HL-60 (cell line): ENCODE results near the gene DEDD.

Experiments used
- CTCF ChIP-seq: IDR thresholded peaks from one replicate; pipeline ENCODE4 v1.5.1; 2011; ENCODE audit warnings: low read length, control low read depth, inconsistent platforms; ENCODE audit not compliant: insufficient read depth
- GABPA ChIP-seq: IDR thresholded peaks from 2 replicates; pipeline ENCODE4 v1.6.1; 2012; ENCODE audit warnings: low read depth

- TF ChIP-seq CTCF (no peak), GABPA (no peak)
Observed at GRCh38 chr1:161081519-161081918, 50.9 kb downstream of the DEDD start.
